ENCODE results near the gene CALN1.
"Not testable (repeated sequence)": the region's sequence is repeated elsewhere in the genome, so short reads cannot be mapped to it uniquely, and the experiment has no call there.

The CALN1 gene

GRCh38 chr7:72080865-72081510 lies 331.1 kb downstream of the CALN1 start:
- no peak for DNase-seq

- no peak for DNase-seq
These were observed 331.8 kb downstream of the CALN1 start for GRCh38 chr7:72080341-72080766.

- DNase-seq, result no peak
These were observed 333.3 kb downstream of the CALN1 start for GRCh38 chr7:72078856-72079255.

DNA sequence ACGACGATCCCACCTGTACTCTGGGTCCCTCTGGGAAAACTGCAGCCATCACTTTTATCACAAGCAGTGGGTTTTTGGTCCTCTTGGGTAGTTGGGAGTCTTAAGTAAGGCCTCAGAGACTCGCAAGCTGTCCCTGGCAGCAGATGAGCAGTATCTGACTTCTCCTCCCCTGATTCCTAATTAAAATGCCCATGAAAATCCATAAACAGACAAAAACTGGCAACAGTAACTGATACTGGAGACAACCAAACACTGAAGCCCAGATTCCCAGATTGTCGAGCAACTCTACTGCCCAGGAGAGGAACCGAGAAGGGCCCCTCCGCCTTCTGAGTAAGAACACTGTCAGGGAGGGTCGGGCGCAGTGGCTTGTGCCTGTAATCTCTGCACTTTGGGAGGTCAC lies 333.8 kb downstream of the CALN1 start:
- no peak for DNase-seq

GRCh38 chr7:72077786-72078185 lies 334.4 kb downstream of the CALN1 start:
- DNase-seq, result no peak

DNA sequence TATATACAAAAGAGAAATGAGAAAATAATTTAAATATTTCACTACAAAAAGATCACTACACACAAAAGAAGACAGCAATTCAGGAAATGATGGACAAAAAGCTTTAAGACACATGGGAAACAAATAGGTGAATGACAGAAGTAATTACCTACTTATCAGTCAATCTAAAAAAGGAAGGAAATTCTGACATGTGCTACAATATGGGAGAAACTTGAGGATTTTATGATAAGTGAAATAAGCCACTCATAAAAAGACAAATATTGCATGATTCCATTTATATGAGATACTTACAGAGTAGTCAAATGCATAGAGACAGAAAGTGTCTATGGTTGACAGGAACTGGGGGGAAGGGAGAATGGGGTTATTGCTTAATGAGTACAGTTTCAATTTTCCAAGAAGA lies 339.2 kb downstream of the CALN1 start:
- no peak for DNase-seq

- DNase-seq, result no peak
These were observed 342.9 kb downstream of the CALN1 start for GRCh38 chr7:72069263-72069662.

DNA sequence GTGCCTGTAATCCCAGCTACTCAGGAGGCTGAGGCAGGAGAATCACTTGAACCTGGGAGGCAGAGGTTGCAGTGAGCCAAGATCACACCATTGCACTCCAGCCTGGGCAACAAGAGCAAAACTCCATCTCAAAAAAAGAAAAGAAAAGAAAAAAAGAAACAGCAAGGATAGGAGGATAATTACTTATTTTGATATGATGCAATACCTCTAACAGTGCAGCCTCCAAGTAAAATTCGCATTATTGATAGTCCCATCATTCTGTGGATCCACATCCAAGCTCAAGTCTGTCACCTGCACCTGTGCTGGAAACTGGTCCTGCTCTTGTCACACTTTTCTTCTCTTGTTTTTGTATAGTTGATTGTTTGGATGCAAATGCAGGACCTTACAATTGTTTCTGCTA lies 346.4 kb downstream of the CALN1 start:
- not testable (repeated sequence) for DNase-seq

- DNase-seq, result no peak
These were observed 347.2 kb downstream of the CALN1 start for GRCh38 chr7:72064916-72065315.

- no peak for DNase-seq
These were observed 348.8 kb downstream of the CALN1 start for GRCh38 chr7:72063330-72063729.

DNA sequence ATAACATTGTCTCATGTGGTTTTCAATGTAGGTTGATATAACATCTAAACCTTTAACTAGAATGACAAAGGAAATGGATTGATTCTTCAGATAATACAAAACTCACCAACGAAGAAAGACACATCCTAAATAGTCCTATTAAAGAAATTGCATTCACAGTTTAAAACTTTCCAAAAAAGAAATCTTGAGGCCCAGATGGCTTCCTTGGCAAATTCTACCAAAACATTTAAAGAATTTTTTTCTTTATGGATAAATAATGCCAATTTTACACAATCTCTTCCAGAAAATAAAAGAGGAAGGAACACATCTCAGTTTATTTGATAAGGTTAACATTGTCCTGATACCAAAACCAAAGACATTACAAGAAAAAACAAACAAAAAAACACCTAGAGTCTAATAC lies 349.5 kb downstream of the CALN1 start:
- DNase-seq, result no peak

- DNase-seq, result no peak
These were observed 352.2 kb downstream of the CALN1 start for GRCh38 chr7:72059925-72060324.

DNA sequence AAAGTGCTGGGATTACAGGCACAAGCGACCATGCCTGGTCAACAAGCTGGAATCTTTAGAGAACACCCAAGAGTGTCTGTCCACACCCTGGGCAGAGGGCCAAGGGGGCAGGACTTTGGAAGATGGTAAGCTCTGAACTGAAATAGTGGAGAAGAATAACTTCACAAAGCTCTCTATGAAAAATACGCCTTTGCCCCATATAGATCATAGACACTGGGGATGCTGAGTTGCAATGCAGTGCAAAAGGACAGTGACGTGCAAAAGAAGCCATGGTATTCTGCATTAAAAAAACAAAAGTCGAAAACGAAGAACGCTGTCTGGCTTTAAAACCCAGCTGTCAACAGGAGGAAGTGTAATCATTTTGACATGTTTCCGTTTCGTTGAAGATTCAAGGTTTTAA lies 353.6 kb downstream of the CALN1 start:
- no peak for DNase-seq

GRCh38 chr7:72057796-72058195 lies 354.3 kb downstream of the CALN1 start:
- no peak for DNase-seq

DNA sequence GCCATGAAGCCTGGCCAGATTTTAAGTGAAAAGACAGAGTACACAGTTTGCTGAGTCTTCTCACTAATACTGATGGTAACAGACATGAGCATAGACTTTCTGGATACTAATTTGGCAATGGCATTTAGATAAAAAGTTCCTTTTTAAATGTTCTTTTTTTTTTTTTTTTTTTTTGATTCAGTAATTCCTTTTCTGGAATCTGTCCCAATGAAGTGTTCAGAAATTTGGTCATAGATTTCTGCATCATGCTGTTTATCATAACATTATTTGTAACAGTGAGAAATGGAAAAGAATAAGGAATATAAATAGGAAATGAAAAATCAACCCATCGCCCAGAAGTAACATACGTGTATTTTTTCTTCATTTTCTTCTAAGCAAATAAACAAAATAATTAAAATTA lies 354.9 kb downstream of the CALN1 start:
- no peak for DNase-seq

DNA sequence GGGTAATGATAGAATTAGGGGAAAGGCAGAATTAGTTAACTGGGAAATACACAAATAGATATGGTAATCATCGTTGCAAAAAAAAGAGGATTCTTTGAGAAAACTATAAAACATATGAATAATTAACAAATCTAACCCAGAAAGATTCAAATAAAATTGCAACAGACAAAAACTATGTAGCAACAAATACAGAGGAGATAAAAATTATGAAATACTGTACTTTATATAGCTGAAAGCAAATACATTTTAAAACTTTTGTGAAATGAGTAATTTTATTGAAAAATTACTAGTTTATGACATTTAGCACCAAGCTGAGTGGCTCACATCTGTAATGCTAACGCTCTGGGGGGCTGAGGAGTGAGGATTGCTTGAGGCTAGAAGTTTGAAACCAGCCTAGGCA lies 356.7 kb downstream of the CALN1 start:
- DNase-seq, result no peak

- DNase-seq, result no peak
These were observed 358.8 kb downstream of the CALN1 start for GRCh38 chr7:72053292-72053691.

GRCh38 chr7:72048420-72048819 lies 363.7 kb downstream of the CALN1 start:
- DNase-seq, result no peak

GRCh38 chr7:72042855-72043254 lies 369.3 kb downstream of the CALN1 start:
- no peak for DNase-seq

GRCh38 chr7:72040641-72041040 lies 371.5 kb downstream of the CALN1 start:
- no peak for DNase-seq

DNA sequence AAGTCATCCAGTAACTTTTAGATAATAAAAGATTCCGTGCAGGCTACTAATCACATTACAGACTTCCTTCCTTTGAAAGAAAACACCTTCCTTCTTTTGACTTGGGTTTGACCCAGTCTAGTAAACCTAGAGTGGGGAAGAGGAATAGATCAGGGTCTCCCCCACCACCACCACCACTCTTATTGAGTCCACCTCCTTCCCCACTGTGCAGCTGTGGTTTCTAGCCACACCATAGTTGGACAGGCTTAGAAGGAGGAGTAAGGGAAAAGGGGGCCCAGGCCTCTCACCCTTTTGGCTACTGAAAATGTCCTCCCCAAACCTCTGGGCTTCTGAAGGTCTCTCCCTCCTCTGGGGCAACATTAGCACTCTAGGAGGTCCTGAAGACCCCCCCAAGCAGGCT lies 372.7 kb downstream of the CALN1 start:
- DNase-seq, result no peak

- no peak for DNase-seq
These were observed 374.0 kb downstream of the CALN1 start for GRCh38 chr7:72038022-72038732.

DNA sequence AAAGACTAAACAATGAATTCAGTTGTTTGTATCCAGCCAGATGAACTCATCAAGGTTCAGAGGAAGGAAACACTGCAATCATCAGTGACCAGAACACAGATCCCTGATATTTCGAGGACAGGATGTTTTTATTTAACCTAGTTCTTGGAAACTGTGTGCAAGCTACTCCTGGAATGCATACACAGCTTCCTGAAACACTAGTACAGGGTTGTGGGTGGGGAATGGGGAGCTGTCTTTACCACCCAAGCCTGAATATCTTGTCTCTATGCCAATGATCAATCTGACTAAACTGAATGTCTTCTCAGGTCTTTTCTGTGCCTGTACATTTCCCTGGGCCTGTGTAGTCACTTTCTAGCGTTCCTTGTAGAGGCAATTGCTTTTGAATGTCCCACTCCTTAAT lies 374.6 kb downstream of the CALN1 start:
- no peak for DNase-seq

GRCh38 chr7:72035266-72035665 lies 376.9 kb downstream of the CALN1 start:
- DNase-seq, result no peak

- no peak for DNase-seq
These were observed 379.2 kb downstream of the CALN1 start for GRCh38 chr7:72032934-72033333.
